ENCODE results near the gene SORCS2. TPM values are rescaled to one million over a fixed set of nuclear protein-coding genes. Genes with fewer than 3 reads are reported as not detected.

The SORCS2 gene
- total RNA-seq, 1 experiment from 2014 or later = not detected

DNA sequence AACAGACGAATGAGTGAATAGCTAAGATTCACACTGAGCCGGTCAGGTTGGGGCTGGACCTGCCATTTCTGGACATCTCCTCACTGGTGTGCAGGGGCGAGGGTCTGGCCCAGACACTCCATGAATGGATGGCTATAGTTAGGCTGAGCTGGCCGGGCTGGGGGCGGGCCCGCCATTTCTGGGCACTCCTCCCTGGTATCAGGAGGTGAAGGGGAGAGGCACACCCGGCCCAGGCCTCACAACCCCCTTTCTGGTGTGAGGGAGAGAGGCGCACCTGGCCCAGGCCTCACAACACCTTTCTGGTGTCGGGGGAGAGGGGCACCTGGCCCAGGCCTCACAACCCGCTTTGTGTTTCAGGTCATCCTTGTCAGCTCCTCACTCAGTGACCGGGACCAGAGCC is 445.6 kb downstream of the SORCS2 start:
- H3K9me3 Mint-ChIP-seq (ENCODE audit: unreplicated experiment) = no peaks in the 10 kb centered on the region
- peaks cover 6% of the 10 kb centered on the region for H3K36me3 Mint-ChIP-seq (ENCODE audit: insufficient read depth, unreplicated experiment)
- H3K4me1 Mint-ChIP-seq (ENCODE audit: insufficient read depth, unreplicated experiment) = no peaks in the 10 kb centered on the region
- H3K4me3 Mint-ChIP-seq (ENCODE audit: unreplicated experiment) = no peak overlapping the region
- ChIA-PET POLR2A (no interaction called here), CTCF (no interaction called here)
- DNase-seq (ENCODE audit: unreplicated experiment) = no peak
- no TSS peak for BruUV-seq (replicated peaks)
- no peak overlapping the region for H3K27ac Mint-ChIP-seq (ENCODE audit: low read depth, unreplicated experiment)
- intact Hi-C loops (cut with micrococcal nuclease) = loop anchor here (10.0 kb wide), 1 partner anchor 113 kb away; no protein-coding TSS in a partner anchor
- peaks cover 32% of the 10 kb centered on the region for H3K27me3 Mint-ChIP-seq (ENCODE audit: insufficient read depth, unreplicated experiment)
- TF ChIP-seq, protein P1, sequence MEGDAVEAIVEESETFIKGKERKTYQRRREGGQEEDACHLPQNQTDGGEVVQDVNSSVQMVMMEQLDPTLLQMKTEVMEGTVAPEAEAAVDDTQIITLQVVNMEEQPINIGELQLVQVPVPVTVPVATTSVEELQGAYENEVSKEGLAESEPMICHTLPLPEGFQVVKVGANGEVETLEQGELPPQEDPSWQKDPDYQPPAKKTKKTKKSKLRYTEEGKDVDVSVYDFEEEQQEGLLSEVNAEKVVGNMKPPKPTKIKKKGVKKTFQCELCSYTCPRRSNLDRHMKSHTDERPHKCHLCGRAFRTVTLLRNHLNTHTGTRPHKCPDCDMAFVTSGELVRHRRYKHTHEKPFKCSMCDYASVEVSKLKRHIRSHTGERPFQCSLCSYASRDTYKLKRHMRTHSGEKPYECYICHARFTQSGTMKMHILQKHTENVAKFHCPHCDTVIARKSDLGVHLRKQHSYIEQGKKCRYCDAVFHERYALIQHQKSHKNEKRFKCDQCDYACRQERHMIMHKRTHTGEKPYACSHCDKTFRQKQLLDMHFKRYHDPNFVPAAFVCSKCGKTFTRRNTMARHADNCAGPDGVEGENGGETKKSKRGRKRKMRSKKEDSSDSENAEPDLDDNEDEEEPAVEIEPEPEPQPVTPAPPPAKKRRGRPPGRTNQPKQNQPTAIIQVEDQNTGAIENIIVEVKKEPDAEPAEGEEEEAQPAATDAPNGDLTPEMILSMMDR (IDR thresholded peaks at IDR 0.05; ENCODE audit: unreplicated experiment) = no peak

DNA sequence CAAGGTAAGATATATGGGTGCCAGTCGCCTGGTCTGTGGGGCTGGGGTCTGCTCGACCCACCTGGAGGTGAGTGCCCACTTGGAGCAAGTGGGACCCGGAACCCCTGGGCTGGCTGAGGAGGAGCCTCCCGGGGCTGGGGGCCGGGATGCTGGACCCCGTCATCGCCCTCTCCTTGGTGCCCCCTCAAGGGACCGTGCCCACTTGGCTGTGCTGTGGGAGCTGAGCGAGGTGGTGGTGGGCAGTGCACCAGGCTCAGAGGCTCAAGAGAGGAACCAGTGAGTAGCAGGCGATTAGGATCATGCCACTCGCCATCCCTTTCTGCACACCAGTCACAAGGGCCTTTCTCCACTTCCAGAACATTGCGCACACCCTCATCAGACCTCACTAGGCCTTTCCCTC is 446.2 kb downstream of the SORCS2 start:
- H3K4me3 Mint-ChIP-seq (ENCODE audit: unreplicated experiment) = no peak overlapping the region
- BruUV-seq (replicated peaks) = no TSS peak
- peaks cover 27% of the 10 kb centered on the region for H3K27me3 Mint-ChIP-seq (ENCODE audit: insufficient read depth, unreplicated experiment)
- no peaks in the 10 kb centered on the region for H3K4me1 Mint-ChIP-seq (ENCODE audit: insufficient read depth, unreplicated experiment)
- DNase-seq (ENCODE audit: unreplicated experiment) = no peak
- intact Hi-C loops (cut with micrococcal nuclease) = loop anchor here (10.0 kb wide), 1 partner anchor 114 kb away; no protein-coding TSS in a partner anchor
- no peak overlapping the region for H3K27ac Mint-ChIP-seq (ENCODE audit: low read depth, unreplicated experiment)
- ChIA-PET POLR2A (no interaction called here), CTCF (no interaction called here)
- H3K9me3 Mint-ChIP-seq (ENCODE audit: unreplicated experiment) = no peaks in the 10 kb centered on the region
- TF ChIP-seq, protein P1 (IDR thresholded peaks at IDR 0.05; ENCODE audit: unreplicated experiment) = no peak
- peaks cover 6% of the 10 kb centered on the region for H3K36me3 Mint-ChIP-seq (ENCODE audit: insufficient read depth, unreplicated experiment)

DNA sequence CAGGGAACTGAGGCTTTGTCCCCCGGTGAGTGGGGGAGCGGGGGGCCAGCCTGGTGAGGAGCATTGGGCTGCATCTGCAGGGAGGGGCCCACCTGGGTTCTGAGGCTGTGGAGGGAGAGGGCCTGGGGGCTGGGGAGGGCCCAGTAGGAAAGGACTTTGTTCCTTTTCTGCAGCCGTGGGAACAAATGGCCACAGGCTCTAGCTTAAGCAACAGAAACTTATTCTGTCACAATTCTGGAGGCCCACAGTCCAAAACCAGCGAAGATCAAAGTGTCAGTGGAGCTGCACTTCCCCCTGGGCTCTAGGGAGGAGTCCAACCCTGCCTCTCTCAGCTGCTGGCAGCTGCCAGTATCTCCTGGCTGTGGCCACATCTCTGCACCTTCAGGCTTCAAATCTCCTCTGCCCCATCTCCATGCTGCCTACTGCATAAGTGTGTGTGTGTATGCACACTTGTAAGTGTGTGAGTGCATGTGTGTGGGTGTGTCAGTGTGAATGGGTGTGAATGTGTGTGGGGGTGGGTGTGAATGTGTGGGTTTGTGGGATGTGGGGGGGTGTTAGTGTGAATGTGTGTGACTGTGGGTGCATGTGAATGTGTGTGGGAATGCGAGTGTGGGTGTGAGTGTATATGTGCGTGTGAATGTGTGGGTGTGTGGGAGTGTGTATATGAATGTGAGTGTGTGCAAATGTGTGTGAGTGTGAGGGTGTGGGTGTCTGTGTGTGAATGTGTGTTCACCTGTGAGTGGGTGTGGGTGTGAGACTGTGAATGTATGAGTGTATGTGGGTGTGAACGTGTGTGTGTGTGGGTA is 446.8 kb downstream of the SORCS2 start:
- ChIA-PET CTCF (no interaction called here), POLR2A (no interaction called here)

DNA sequence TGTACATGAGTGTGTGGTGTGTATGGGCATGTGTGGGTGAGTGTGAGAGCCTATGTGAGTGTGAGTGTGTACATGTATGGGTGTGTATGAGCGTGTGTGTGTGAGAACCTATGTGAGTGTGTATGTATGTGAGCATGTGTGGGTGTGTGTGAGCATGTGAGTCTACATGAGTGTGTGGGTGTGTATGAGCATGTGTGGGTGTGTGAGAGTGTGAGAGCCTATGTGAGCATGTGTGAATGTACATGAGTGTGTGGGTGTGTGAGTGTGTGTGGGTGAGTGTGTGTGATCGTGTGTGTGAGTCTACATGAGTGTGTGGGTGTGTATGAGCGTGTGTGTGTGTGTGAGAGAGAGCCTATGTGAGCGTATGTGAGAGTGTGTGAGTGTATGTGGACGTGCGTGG is 447.8 kb downstream of the SORCS2 start:
- Mint-ChIP-seq H3K27ac (ENCODE audit: low read depth, unreplicated experiment) (no peak overlapping the region), H3K36me3 (ENCODE audit: insufficient read depth, unreplicated experiment) (peaks cover 6% of the 10 kb centered on the region), H3K27me3 (ENCODE audit: insufficient read depth, unreplicated experiment) (peaks cover 11% of the 10 kb centered on the region), H3K9me3 (ENCODE audit: unreplicated experiment) (no peaks in the 10 kb centered on the region), H3K4me3 (ENCODE audit: unreplicated experiment) (no peak overlapping the region), H3K4me1 (ENCODE audit: insufficient read depth, unreplicated experiment) (no peaks in the 10 kb centered on the region)
- intact Hi-C loops (cut with micrococcal nuclease) = no loop called here
- POLR2A ChIA-PET = no interaction called here
- no TSS peak for BruUV-seq (replicated peaks)
- CTCF ChIA-PET = no interaction called here
- TF ChIP-seq, protein P1 (IDR thresholded peaks at IDR 0.05; ENCODE audit: unreplicated experiment) = no peak
- DNase-seq (ENCODE audit: unreplicated experiment) = no peak

More for the DNA sequence above, 446.8 kb downstream of the SORCS2 start:
- Mint-ChIP-seq H3K27ac (ENCODE audit: low read depth, unreplicated experiment) (no peak overlapping the region), H3K9me3 (ENCODE audit: unreplicated experiment) (no peaks in the 10 kb centered on the region), H3K27me3 (ENCODE audit: insufficient read depth, unreplicated experiment) (peaks cover 20% of the 10 kb centered on the region), H3K4me3 (ENCODE audit: unreplicated experiment) (no peak overlapping the region), H3K4me1 (ENCODE audit: insufficient read depth, unreplicated experiment) (no peaks in the 10 kb centered on the region), H3K36me3 (ENCODE audit: insufficient read depth, unreplicated experiment) (peaks cover 6% of the 10 kb centered on the region)
- no peak for DNase-seq (ENCODE audit: unreplicated experiment)
- no TSS peak for BruUV-seq (replicated peaks)
- intact Hi-C loops (cut with micrococcal nuclease) = loop anchor here (10.0 kb wide), 1 partner anchor 114 kb away; no protein-coding TSS in a partner anchor
- TF ChIP-seq, protein P1 (IDR thresholded peaks at IDR 0.05; ENCODE audit: unreplicated experiment) = no peak

Data from MCF 10A (cell line).